ENCODE measurements around the gene USP43. TPM values are rescaled to one million over a fixed set of nuclear protein-coding genes. Genes with fewer than 3 reads are reported as not detected.

USP43 gene
- polyA plus RNA-seq, 1 experiment = not detected

DNA sequence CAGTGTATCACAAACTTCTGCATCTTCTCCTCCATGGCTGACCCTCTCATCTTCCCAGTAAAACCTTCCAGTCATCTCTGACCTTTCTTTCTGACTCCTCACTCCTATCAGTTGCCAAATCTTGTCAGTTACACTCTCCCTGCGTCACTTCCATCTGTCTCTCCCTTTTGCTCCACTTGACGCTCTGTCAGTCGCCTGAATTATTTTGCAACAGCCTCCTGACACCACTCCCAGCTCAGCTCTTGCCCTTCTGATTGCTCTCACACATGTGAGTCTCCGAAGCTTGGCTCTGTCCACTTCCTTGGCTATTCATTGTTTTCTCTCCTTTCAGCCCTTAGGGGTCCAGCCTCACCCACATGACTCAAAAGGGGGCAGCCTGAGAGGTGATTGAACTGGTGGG is 118.3 kb downstream of the USP43 start:
- ChIA-PET POLR2A (no interaction called here), CTCF (no interaction called here)
- Histone ChIP-seq H3K9me3 (ENCODE audit: control insufficient read depth, insufficient read depth, low read length) (peaks cover 14% of the 10 kb centered on the region), H3K27me3 (ENCODE audit: control insufficient read depth, insufficient read depth, low read length) (no peaks in the 10 kb centered on the region), H3K4me3 (ENCODE audit: low read depth, low read length) (no peak overlapping the region), H3K27ac (ENCODE audit: low read depth, low read length) (no peak overlapping the region)
- TF ChIP-seq, protein P1, sequence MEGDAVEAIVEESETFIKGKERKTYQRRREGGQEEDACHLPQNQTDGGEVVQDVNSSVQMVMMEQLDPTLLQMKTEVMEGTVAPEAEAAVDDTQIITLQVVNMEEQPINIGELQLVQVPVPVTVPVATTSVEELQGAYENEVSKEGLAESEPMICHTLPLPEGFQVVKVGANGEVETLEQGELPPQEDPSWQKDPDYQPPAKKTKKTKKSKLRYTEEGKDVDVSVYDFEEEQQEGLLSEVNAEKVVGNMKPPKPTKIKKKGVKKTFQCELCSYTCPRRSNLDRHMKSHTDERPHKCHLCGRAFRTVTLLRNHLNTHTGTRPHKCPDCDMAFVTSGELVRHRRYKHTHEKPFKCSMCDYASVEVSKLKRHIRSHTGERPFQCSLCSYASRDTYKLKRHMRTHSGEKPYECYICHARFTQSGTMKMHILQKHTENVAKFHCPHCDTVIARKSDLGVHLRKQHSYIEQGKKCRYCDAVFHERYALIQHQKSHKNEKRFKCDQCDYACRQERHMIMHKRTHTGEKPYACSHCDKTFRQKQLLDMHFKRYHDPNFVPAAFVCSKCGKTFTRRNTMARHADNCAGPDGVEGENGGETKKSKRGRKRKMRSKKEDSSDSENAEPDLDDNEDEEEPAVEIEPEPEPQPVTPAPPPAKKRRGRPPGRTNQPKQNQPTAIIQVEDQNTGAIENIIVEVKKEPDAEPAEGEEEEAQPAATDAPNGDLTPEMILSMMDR (IDR thresholded peaks at IDR 0.05; ENCODE audit: low read depth, low read length) = no peak
- DNase-seq (ENCODE audit: low read depth, low spot score) = no peak

DNA sequence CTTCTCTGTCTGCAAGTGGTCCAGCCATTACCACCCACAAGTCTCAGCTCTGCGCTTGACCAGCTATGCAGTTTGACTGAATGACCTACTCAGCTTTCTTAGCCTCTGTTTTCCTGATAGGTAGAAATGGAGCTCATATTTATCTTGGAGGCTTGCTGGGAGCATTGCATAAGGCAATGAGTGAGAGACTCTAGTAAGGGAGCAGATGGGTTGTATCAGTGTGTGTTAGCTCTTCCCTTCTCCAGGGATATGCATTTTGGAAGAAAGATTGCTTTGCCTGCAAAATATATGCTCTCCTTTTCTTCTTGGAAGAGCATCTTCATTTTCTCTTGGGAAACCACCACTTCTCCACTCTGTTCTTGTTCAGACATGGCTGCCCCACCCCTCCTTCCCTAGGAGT is 120.0 kb downstream of the USP43 start:
- CTCF ChIA-PET = interaction anchor here (0.6 kb wide), 1 partner anchor 27 kb away, joined by 3 read pairs; no protein-coding TSS in a partner anchor
- POLR2A ChIA-PET = no interaction called here

DNA sequence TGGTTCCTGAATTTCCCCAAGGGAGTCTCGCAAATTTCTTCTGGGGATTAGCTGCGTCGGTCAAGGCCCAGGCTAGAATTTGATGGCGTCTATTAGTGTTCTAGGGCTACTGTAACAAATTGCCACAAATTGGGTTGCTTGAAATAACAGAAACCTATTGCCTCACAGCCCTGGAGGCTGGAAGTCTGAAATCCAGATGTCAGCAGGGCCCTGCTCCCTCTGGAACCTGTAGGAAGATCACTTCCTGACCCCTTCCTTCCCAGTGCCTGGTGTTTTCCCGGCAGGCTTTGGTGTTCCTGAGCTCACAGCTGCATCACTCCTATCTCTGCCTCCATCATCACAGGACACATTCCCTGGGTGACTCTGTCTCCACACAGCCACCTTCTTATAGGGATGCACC is 121.7 kb downstream of the USP43 start:
- Histone ChIP-seq H3K27me3 (ENCODE audit: control insufficient read depth, insufficient read depth, low read length) (no peaks in the 10 kb centered on the region), H3K9me3 (ENCODE audit: control insufficient read depth, insufficient read depth, low read length) (peaks cover 31% of the 10 kb centered on the region), H3K4me3 (ENCODE audit: low read depth, low read length) (no peak overlapping the region), H3K27ac (ENCODE audit: low read depth, low read length) (no peak overlapping the region)
- ChIA-PET POLR2A (no interaction called here), CTCF (no interaction called here)
- TF ChIP-seq, protein P1 (IDR thresholded peaks at IDR 0.05; ENCODE audit: low read depth, low read length) = no peak
- no peak for DNase-seq (ENCODE audit: low read depth, low spot score)

More for the DNA sequence above, 120.0 kb downstream of the USP43 start:
- H3K27ac ChIP-seq (ENCODE audit: low read depth, low read length) = no peak overlapping the region
- TF ChIP-seq, protein P1 (IDR thresholded peaks at IDR 0.05; ENCODE audit: low read depth, low read length) = no peak
- H3K27me3 ChIP-seq (ENCODE audit: control insufficient read depth, insufficient read depth, low read length) = no peaks in the 10 kb centered on the region
- H3K9me3 ChIP-seq (ENCODE audit: control insufficient read depth, insufficient read depth, low read length) = peaks cover 20% of the 10 kb centered on the region
- no peak overlapping the region for H3K4me3 ChIP-seq (ENCODE audit: low read depth, low read length)
- no peak for DNase-seq (ENCODE audit: low read depth, low spot score)

DNA sequence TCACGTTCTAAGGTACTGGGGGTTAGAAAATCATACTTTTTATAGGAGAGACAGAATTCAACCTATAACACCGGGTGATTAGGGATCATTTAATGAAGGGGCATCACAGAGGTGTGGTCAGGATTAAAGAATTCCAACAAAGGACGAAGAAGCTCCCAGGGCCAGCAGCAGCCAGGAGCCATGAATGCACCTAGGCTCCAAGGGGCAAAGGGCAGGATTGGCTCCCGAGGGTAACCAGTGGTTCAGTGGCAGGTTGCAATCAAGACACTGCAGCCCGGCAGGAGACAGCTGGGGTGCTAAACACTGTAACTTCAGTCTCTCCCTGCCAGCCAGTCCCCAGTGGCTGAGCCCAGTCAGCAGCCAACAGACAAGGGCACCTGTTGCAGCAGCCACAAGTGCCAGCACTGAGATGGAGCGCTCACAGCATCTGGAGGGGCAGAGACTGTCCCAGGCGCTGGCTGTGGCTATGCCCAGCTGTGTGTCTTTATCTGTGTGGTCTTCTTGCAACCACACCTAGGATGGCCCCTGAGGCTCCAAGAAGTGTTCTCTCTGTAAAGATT is 122.2 kb downstream of the USP43 start:
- TF ChIP-seq, protein P1 (IDR thresholded peaks at IDR 0.05; ENCODE audit: low read depth, low read length) = no peak
- H3K27me3 ChIP-seq (ENCODE audit: control insufficient read depth, insufficient read depth, low read length) = no peaks in the 10 kb centered on the region
- H3K9me3 ChIP-seq (ENCODE audit: control insufficient read depth, insufficient read depth, low read length) = peaks cover 37% of the 10 kb centered on the region
- H3K4me3 ChIP-seq (ENCODE audit: low read depth, low read length) = no peak overlapping the region
- CTCF ChIA-PET = interaction anchor here (1.2 kb wide), 1 partner anchor 10 kb away, joined by 3 read pairs; no protein-coding TSS in a partner anchor
- no peak for DNase-seq (ENCODE audit: low read depth, low spot score)
- H3K27ac ChIP-seq (ENCODE audit: low read depth, low read length) = no peak overlapping the region
- POLR2A ChIA-PET = no interaction called here

DNA sequence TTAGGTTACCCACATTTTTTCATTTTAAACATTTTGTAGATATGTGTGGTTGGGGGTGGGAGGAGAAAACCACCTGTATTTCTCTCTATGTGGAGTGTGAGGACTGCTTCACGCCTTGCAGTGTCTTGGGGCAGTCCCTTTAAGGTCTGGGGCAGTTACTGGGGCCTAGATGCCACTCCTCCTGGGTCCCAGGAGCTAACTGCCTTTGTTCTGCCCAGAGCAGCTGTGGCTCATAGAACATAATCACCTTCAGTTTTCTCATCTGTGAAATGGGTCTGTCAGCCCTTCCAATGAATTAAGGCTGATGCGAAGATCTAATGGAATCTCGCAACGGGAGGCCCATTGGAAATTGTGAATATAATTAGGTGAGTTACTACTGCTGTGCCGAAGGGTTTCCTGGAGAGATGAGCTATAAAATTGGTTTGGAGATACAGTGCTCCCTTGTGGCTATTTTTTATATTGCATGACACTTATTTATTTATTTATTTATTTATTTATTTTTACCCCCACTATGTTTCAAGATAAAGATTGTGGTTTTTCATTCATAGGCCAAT is 123.1 kb downstream of the USP43 start:
- ChIA-PET POLR2A (no interaction called here), CTCF (interaction anchor here (0.6 to 1.2 kb wide), 6 partner anchors 10 to 484 kb away, joined by 3 to 5 read pairs (median 3); partner anchors contain the start of genes CFAP52 and STX8)
- no peak for DNase-seq (ENCODE audit: low read depth, low spot score)
- Histone ChIP-seq H3K27me3 (ENCODE audit: control insufficient read depth, insufficient read depth, low read length) (no peaks in the 10 kb centered on the region), H3K27ac (ENCODE audit: low read depth, low read length) (no peak overlapping the region), H3K4me3 (ENCODE audit: low read depth, low read length) (no peak overlapping the region), H3K9me3 (ENCODE audit: control insufficient read depth, insufficient read depth, low read length) (peaks cover 41% of the 10 kb centered on the region)
- TF ChIP-seq, protein P1 (IDR thresholded peaks at IDR 0.05; ENCODE audit: low read depth, low read length) = peak; percentile 26; the same call in 1 of the 2 replicates

All from AG04450 (cell line).